Left hindlimb (tissue), 1 donor: ENCODE results near the gene RPS6KA3.
A peak's percentile ranks its signal among the peaks of the same experiment; 100 is the strongest.
"Not testable (repeated sequence)": the region's sequence is repeated elsewhere in the genome, so short reads cannot be mapped to it uniquely, and the experiment has no call there.

Experiments used
- DNase-seq: peaks from one replicate; pipeline ENCODE4 v3.0.0-alpha.2; 2018

Gene RPS6KA3

GRCh38 chrX:20263474-20263873, 3.2 kb downstream of the RPS6KA3 start:
- DNase-seq: no peak

GRCh38 chrX:20260885-20261284, 5.8 kb downstream of the RPS6KA3 start:
- DNase-seq: no peak

- DNase-seq: no peak
These were observed 11.9 kb downstream of the RPS6KA3 start for GRCh38 chrX:20254712-20255299.

GRCh38 chrX:20253232-20253543, 13.5 kb downstream of the RPS6KA3 start:
- no peak for DNase-seq

- no peak for DNase-seq
These were observed 14.1 kb downstream of the RPS6KA3 start for GRCh38 chrX:20252381-20253231.

GRCh38 chrX:20251691-20252090, 15.0 kb downstream of the RPS6KA3 start:
- no peak for DNase-seq

GRCh38 chrX:20250146-20250545, 16.6 kb downstream of the RPS6KA3 start:
- not testable (repeated sequence) for DNase-seq

GRCh38 chrX:20248592-20249192, 18.0 kb downstream of the RPS6KA3 start:
- no peak for DNase-seq

GRCh38 chrX:20244931-20245330, 21.8 kb downstream of the RPS6KA3 start:
- peak; percentile 50 for DNase-seq

GRCh38 chrX:20240201-20240600, 26.5 kb downstream of the RPS6KA3 start:
- DNase-seq: no peak

- no peak for DNase-seq
These were observed 28.8 kb downstream of the RPS6KA3 start for GRCh38 chrX:20237864-20238263.

- DNase-seq: no peak
These were observed 31.0 kb downstream of the RPS6KA3 start for GRCh38 chrX:20235755-20236154.

GRCh38 chrX:20233336-20233735, 33.4 kb downstream of the RPS6KA3 start:
- no peak for DNase-seq

- no peak for DNase-seq
These were observed 35.1 kb downstream of the RPS6KA3 start for GRCh38 chrX:20231598-20231997.

- no peak for DNase-seq
These were observed 36.3 kb downstream of the RPS6KA3 start for GRCh38 chrX:20230406-20230805.

- no peak for DNase-seq
These were observed 37.6 kb downstream of the RPS6KA3 start for GRCh38 chrX:20229155-20229554.

GRCh38 chrX:20228245-20228644, 38.5 kb downstream of the RPS6KA3 start:
- DNase-seq: no peak

GRCh38 chrX:20227116-20227515, 39.6 kb downstream of the RPS6KA3 start:
- DNase-seq: no peak

- no peak for DNase-seq
These were observed 41.2 kb downstream of the RPS6KA3 start for GRCh38 chrX:20225488-20225833.

- DNase-seq: no peak
These were observed 41.8 kb downstream of the RPS6KA3 start for GRCh38 chrX:20224814-20225487.

GRCh38 chrX:20221902-20222301, 44.8 kb downstream of the RPS6KA3 start:
- no peak for DNase-seq

GRCh38 chrX:20218836-20219505, 47.7 kb downstream of the RPS6KA3 start:
- DNase-seq: no peak

- DNase-seq: no peak
These were observed 48.8 kb downstream of the RPS6KA3 start for GRCh38 chrX:20217906-20218305.
